Brain microvascular endothelial cell (primary cell): Measurements from ENCODE around the gene MGAT5B.

Experiments used
- DNase-seq: peaks from one replicate; pipeline ENCODE4 v3.0.0-alpha.2; 2020
- H3K27ac ChIP-seq: fragments of 250-450 bp; sonication (Bioruptor Pico); 2 replicates; pipeline ENCODE4 v1.5.1; 2020; ENCODE audit warnings: mild to moderate bottlenecking, moderate library complexity
- H3K27me3 ChIP-seq: fragments of 250-450 bp; sonication (Bioruptor Pico); replicated peaks from 2 replicates; pipeline ENCODE4 v1.5.1; 2020; ENCODE audit warnings: mild to moderate bottlenecking
- H3K36me3 ChIP-seq: fragments of 250-450 bp; sonication (Bioruptor Pico); replicated peaks from 2 replicates; pipeline ENCODE4 v1.5.1; 2020; ENCODE audit warnings: mild to moderate bottlenecking
- H3K4me3 ChIP-seq: 2 replicates; pipeline ENCODE4 v1.5.1; 2011; ENCODE audit warnings: low read depth, mild to moderate bottlenecking, control low read depth, low read length, moderate library complexity
- in situ Hi-C: cut with HindIII; loops from 2 replicates; pipeline ENCODE4 v1.10.0; 2017; ENCODE audit warnings: low sequenced_read_pairs, low pct_ligation_motif_present
- TF ChIP-seq, protein P1 (sequence below): IDR thresholded peaks from 2 replicates; pipeline ENCODE4 v1.5.1; 2011; ENCODE audit warnings: low read depth, mild to moderate bottlenecking, moderate library complexity, low read length, control low read depth, inconsistent platforms; ENCODE audit errors: missing control alignments

Gene MGAT5B

DNA sequence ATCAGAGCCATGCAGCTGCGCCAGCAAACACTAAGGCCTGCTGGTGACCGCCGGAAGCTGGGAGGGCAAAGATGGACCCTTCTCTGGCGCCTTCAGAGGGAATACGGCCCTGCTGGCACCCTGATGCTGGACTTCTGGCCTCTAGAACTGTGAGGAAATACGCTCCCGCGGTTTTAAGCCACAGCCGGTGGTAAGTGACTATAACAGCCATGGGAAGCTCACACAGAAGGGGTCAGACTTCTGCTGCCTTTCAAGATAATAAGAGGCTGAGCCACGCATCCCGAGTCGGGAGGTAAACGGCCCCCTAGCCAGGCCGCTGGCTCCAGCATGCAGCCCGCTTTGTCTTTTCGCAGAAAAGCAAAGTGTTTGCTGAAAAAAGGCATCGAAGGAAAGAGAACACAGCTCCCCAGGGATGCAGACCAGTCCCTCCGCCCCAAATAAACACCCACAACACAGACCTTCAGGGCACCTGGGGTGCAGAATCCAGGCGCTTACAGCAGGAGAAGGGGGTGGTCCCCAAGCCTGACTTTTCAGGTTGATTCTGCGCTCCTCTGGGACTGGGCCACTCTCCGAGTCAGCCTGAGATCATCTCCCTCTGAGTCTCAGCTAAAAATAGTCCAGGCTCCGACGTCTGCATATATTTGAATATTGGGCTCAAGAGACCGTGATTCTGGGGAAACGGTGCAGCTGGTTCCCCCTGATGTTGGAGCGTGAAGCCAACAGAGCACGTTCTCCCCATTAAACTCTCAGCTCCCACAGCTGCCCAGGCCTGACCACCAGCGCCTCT lies 89.7 kb downstream of the MGAT5B start:
- H3K27ac ChIP-seq: no peak overlapping the region
- H3K36me3 ChIP-seq: no peaks in the 10 kb centered on the region
- in situ Hi-C loops: no loop called here
- no peak overlapping the region for H3K4me3 ChIP-seq
- H3K27me3 ChIP-seq: no peaks in the 10 kb centered on the region
- DNase-seq: peak; percentile 12
- TF ChIP-seq, protein P1, sequence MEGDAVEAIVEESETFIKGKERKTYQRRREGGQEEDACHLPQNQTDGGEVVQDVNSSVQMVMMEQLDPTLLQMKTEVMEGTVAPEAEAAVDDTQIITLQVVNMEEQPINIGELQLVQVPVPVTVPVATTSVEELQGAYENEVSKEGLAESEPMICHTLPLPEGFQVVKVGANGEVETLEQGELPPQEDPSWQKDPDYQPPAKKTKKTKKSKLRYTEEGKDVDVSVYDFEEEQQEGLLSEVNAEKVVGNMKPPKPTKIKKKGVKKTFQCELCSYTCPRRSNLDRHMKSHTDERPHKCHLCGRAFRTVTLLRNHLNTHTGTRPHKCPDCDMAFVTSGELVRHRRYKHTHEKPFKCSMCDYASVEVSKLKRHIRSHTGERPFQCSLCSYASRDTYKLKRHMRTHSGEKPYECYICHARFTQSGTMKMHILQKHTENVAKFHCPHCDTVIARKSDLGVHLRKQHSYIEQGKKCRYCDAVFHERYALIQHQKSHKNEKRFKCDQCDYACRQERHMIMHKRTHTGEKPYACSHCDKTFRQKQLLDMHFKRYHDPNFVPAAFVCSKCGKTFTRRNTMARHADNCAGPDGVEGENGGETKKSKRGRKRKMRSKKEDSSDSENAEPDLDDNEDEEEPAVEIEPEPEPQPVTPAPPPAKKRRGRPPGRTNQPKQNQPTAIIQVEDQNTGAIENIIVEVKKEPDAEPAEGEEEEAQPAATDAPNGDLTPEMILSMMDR: no peak

DNA sequence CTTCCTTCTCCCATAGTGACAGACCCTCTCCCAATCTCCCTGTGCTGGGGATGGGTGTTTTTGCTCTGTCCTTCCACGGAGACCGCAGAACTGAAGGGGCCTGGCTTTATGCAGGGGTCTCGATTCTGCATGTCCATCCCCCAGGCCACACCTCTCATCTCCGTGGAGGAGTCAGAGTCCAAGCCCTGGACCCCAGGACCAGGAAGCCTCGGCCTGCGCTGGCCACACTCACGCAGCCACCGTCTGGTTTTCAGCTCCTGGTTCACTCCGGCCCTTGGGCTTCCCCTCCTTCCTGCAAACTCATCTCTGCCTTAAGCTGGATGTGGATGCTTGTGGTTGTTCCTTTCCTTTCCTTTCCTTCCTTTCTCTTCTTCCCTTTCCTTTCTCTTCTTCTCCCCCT lies 90.8 kb downstream of the MGAT5B start:
- TF ChIP-seq, protein P1: no peak
- no peaks in the 10 kb centered on the region for H3K27me3 ChIP-seq
- no peak overlapping the region for H3K27ac ChIP-seq
- no peak overlapping the region for H3K4me3 ChIP-seq
- no peak for DNase-seq
- H3K36me3 ChIP-seq: no peaks in the 10 kb centered on the region
- in situ Hi-C loops: no loop called here

DNA sequence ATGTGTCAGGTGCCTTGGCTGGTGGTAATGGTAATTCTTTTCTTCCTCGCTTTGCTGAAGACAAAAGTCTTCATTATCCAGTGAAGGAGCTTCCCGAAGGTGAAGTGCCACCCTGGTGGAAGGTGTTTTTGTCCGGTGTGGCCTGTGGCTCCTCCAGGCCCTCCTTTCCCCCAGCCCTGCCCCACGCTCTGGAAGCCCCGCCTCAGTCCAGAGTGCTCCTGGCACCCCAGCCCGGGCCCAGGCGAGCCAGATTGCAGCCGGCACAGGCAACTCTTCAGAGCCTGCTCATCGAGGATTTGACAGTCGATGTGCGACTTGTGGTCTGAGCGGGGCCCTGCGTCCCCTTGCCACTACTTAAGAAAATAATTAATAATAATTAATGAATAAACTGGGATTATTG lies 93.7 kb downstream of the MGAT5B start:
- H3K27me3 ChIP-seq: peaks cover 8% of the 10 kb centered on the region
- no peaks in the 10 kb centered on the region for H3K36me3 ChIP-seq
- TF ChIP-seq, protein P1: no peak
- no peak for DNase-seq
- H3K27ac ChIP-seq: no peak overlapping the region
- in situ Hi-C loops: no loop called here
- no peak overlapping the region for H3K4me3 ChIP-seq

DNA sequence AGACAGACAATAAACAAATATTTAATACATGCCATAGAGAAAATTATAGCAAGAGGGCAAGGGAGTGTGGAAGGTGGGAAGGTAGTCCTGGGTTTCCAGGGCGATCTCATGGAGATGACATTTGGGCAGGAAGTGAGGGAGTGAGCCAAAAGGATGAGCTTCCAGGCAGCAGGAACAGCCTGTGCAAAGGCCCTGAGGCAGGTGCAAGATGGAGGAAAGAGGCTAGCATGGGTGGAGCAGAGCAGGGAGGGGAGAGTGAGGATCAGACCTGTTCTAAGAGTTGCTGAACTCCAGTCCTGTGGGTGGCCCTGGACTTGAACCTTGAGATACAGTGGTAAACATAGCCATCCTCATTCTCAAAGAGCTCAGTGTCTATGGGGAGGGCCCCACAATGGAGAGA lies 94.7 kb downstream of the MGAT5B start:
- peaks cover 17% of the 10 kb centered on the region for H3K27me3 ChIP-seq
- in situ Hi-C loops: no loop called here

DNA sequence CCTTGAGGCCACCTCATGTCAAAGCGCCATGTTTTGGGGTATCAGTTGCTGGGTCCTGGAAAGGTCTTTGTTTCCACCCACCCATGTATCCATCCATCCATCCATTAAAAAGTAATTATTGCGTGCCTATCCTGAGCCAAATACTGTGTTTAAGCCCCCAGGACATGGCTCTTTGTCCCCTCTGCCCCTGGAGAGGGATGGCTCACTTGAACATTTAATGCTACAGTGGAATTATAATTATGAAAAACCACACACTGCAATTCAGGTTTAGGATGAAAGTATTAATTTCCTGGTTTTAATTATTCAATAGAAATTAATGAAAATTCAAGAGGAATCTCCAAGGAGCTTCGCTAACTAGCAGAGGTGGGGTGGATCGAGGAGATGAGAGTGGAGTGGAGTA lies 97.8 kb downstream of the MGAT5B start:
- no peaks in the 10 kb centered on the region for H3K36me3 ChIP-seq
- H3K27me3 ChIP-seq: peaks cover 46% of the 10 kb centered on the region
- in situ Hi-C loops: no loop called here
- no peak for DNase-seq
- H3K4me3 ChIP-seq: no peak overlapping the region
- TF ChIP-seq, protein P1: no peak
- H3K27ac ChIP-seq: no peak overlapping the region

More for the DNA sequence above, 94.7 kb downstream of the MGAT5B start:
- Histone ChIP-seq H3K27ac (no peak overlapping the region), H3K36me3 (no peaks in the 10 kb centered on the region), H3K4me3 (no peak overlapping the region)
- TF ChIP-seq, protein P1: no peak
- no peak for DNase-seq
